Breast epithelium (tissue), 4 donors: Measurements from ENCODE around the gene CRLF1. TPM values are rescaled to one million over a fixed set of nuclear protein-coding genes. Genes with fewer than 3 reads are reported as not detected.

Source experiments
- DNase-seq, 2 donors: peaks; one replicate each; pipeline ENCODE4 v3.0.0-alpha.2; 2019; ENCODE audit warnings: low spot score in 2 of 2
- H3K27ac ChIP-seq, 2 donors: fragments of 200-600 bp; sonication (generic) in 1 of 2; one replicate each; pipeline ENCODE4 v1.5.1; 2016 to 2019; ENCODE audit warnings: mild to moderate bottlenecking in 1 of 2
- H3K27me3 ChIP-seq, 2 donors: fragments of 200-600 bp; sonication (generic) in 1 of 2; one replicate each; pipeline versions ENCODE4 v1.5.1 to v1.6.0; 2017 to 2019; ENCODE audit warnings: control low read depth in 1 of 2, mild to moderate bottlenecking in 1 of 2
- H3K36me3 ChIP-seq: fragments of 200-600 bp; one replicate; pipeline ENCODE4 v1.5.1; 2019
- H3K4me1 ChIP-seq, 2 donors: fragments of 200-600 bp; sonication (generic); one replicate each; pipeline ENCODE4 v1.5.1; 2016 to 2019; ENCODE audit warnings: control low read depth in 1 of 2
- H3K4me3 ChIP-seq, 3 donors: fragments of 200-600 bp; sonication (generic); 1 replicate in 2 of 3; 2 replicates in 1 of 3; pipeline ENCODE4 v1.5.1; 2016 to 2019; ENCODE audit warnings: mild to moderate bottlenecking in 3 of 3, moderate library complexity in 2 of 3
- H3K9me3 ChIP-seq, 2 donors: fragments of 200-600 bp; sonication (generic) in 1 of 2; one replicate each; pipeline ENCODE4 v1.5.1; 2016 to 2019; ENCODE audit warnings: control low read depth in 1 of 2
- CTCF ChIP-seq, 3 donors: fragments of 450-650 bp; IDR thresholded peaks; one replicate each; pipeline ENCODE4 v1.5.1; 2016 to 2017; ENCODE audit warnings: antibody characterized with exemption in 3 of 3, mild to moderate bottlenecking in 3 of 3, moderate library complexity in 3 of 3
- POLR2A ChIP-seq: fragments of 450-650 bp; IDR thresholded peaks from one replicate; pipeline ENCODE4 v1.6.1; 2016; ENCODE audit warnings: antibody characterized with exemption, mild to moderate bottlenecking, moderate library complexity
- POLR2AphosphoS5 ChIP-seq, 3 donors: sonication (generic); formaldehyde crosslinking; IDR thresholded peaks; one replicate each; pipeline ENCODE4 v1.6.1; 2017; ENCODE audit warnings: antibody characterized with exemption in 3 of 3
- intact Hi-C: fragments of 100-400 bp; cut with DNase I; formaldehyde crosslinking; loops from one replicate; pipeline ENCODE4 v1.15.1; 2023; ENCODE audit warnings: low total_unique reads
- total RNA-seq, 3 donors: library from RNA; depleted of rRNA; stranded (reverse); fragments of >200 nt; gene quantifications; one replicate each; pipeline ENCODE4 v1.1.0, GENCODE V29; 2016

The CRLF1 gene
- total RNA-seq, 3 donors from 2014 or later, result 5.6 to 68.6 (median 21.0) TPM

GRCh38 chr19:18647807-18648206, 41.2 kb upstream of the CRLF1 start:
- intact Hi-C loops, result no loop called here
- no peaks in the 10 kb centered on the region for H3K4me1 ChIP-seq

GRCh38 chr19:18647371-18647767, 40.8 kb upstream of the CRLF1 start:
- DNase-seq, result no peak
- intact Hi-C loops, result no loop called here
- no peaks in the 10 kb centered on the region for H3K36me3 ChIP-seq
- no peak overlapping the region for H3K4me3 ChIP-seq
- peak overlapping the region; percentile 67 to 93 for H3K27ac ChIP-seq
- no peak for TF ChIP-seq POLR2A
- TF ChIP-seq POLR2AphosphoS5 (IDR thresholded peaks at IDR 0.05), result no peak
- TF ChIP-seq CTCF (IDR thresholded peaks at IDR 0.05), result no peak
- no peaks in the 10 kb centered on the region for H3K9me3 ChIP-seq
- H3K27me3 ChIP-seq, result no peaks in the 10 kb centered on the region
- H3K4me1 ChIP-seq, result no peaks in the 10 kb centered on the region

More at GRCh38 chr19:18647807-18648206, 41.2 kb upstream of the CRLF1 start:
- H3K36me3 ChIP-seq, result no peaks in the 10 kb centered on the region
- H3K27ac ChIP-seq, result peak overlapping the region; percentile 67 to 93
- no peak for DNase-seq
- H3K9me3 ChIP-seq, result no peaks in the 10 kb centered on the region
- H3K27me3 ChIP-seq, result no peaks in the 10 kb centered on the region
- H3K4me3 ChIP-seq, result no peak overlapping the region
- TF ChIP-seq POLR2AphosphoS5 (IDR thresholded peaks at IDR 0.05) (no peak), POLR2A (no peak), CTCF (IDR thresholded peaks at IDR 0.05) (no peak)

GRCh38 chr19:18646535-18647370, 40.2 kb upstream of the CRLF1 start:
- no peak overlapping the region for H3K4me3 ChIP-seq
- H3K4me1 ChIP-seq, result no peaks in the 10 kb centered on the region
- peak overlapping the region in 1 of 2 donors; percentile 48 for H3K27ac ChIP-seq
- intact Hi-C loops, result no loop called here
- no peaks in the 10 kb centered on the region for H3K36me3 ChIP-seq
- no peaks in the 10 kb centered on the region for H3K27me3 ChIP-seq
- H3K9me3 ChIP-seq, result no peaks in the 10 kb centered on the region
- no peak for TF ChIP-seq POLR2A
- no peak for TF ChIP-seq POLR2AphosphoS5 (IDR thresholded peaks at IDR 0.05)
- no peak for TF ChIP-seq CTCF (IDR thresholded peaks at IDR 0.05)
- DNase-seq, result no peak

GRCh38 chr19:18645035-18645511, 38.5 kb upstream of the CRLF1 start:
- Histone ChIP-seq H3K4me3 (peak overlapping the region in 2 of 3 donors; percentile 20 to 42), H3K36me3 (no peaks in the 10 kb centered on the region), H3K4me1 (no peaks in the 10 kb centered on the region), H3K27ac (peak overlapping the region; percentile 50 to 75), H3K27me3 (no peaks in the 10 kb centered on the region), H3K9me3 (no peaks in the 10 kb centered on the region)
- intact Hi-C loops, result no loop called here
- TF ChIP-seq CTCF (IDR thresholded peaks at IDR 0.05), result no peak
- no peak for TF ChIP-seq POLR2AphosphoS5 (IDR thresholded peaks at IDR 0.05)
- TF ChIP-seq POLR2A, result no peak
- peak in 1 of 2 donors; percentile 32 for DNase-seq
